KMS-11 (cell line): ENCODE measurements around the gene NRXN3.

Source experiments
- H2AFZ ChIP-seq: fragments of 200-600 bp; sonication (generic); 2 replicates; pipeline ENCODE4 v1.6.1; 2016; ENCODE audit warnings: antibody characterized with exemption, mixed run types, low read depth
- H3K27ac ChIP-seq: fragments of 200-600 bp; sonication (generic); 2 replicates; pipeline ENCODE4 v1.6.1; 2016; ENCODE audit warnings: mild to moderate bottlenecking, mixed run types
- H3K27me3 ChIP-seq: fragments of 200-600 bp; sonication (generic); 2 replicates; pipeline ENCODE4 v1.6.1; 2017; ENCODE audit warnings: mild to moderate bottlenecking, low read depth, mixed run types, moderate library complexity; ENCODE audit not compliant: insufficient read depth
- H3K36me3 ChIP-seq: fragments of 200-600 bp; sonication (generic); 2 replicates; pipeline ENCODE4 v1.6.1; 2017; ENCODE audit warnings: mild to moderate bottlenecking, mixed run types; ENCODE audit not compliant: insufficient read depth
- H3K4me1 ChIP-seq: fragments of 200-600 bp; sonication (generic); 2 replicates; pipeline ENCODE4 v1.6.1; 2016; ENCODE audit warnings: mild to moderate bottlenecking, low read depth, mixed run types; ENCODE audit not compliant: poor library complexity, severe bottlenecking
- H3K4me2 ChIP-seq: fragments of 200-600 bp; sonication (generic); 2 replicates; pipeline ENCODE4 v1.7.0; 2016; ENCODE audit warnings: mild to moderate bottlenecking, mixed run types
- H3K4me3 ChIP-seq: fragments of 200-600 bp; sonication (generic); IDR thresholded peaks from 2 replicates; pipeline ENCODE4 v1.6.1; 2017; ENCODE audit warnings: low read depth, low read length, mixed read lengths; ENCODE audit not compliant: insufficient read depth
- H3K79me2 ChIP-seq: fragments of 200-600 bp; sonication (generic); 2 replicates; pipeline ENCODE4 v1.6.1; 2016; ENCODE audit warnings: low read depth, mixed run types; ENCODE audit not compliant: insufficient read depth
- H3K9ac ChIP-seq: fragments of 200-600 bp; sonication (generic); 2 replicates; pipeline ENCODE4 v1.6.1; 2016; ENCODE audit warnings: mild to moderate bottlenecking, mixed run types
- H4K20me1 ChIP-seq: fragments of 200-600 bp; sonication (generic); 2 replicates; pipeline ENCODE4 v1.6.1; 2016; ENCODE audit warnings: mild to moderate bottlenecking, mixed run types; ENCODE audit not compliant: insufficient read depth
- TF ChIP-seq, protein P1 (sequence below): fragments of 200-600 bp; sonication (generic); conservative IDR thresholded peaks from 2 replicates; pipeline ENCODE4 v1.6.1; 2017; ENCODE audit warnings: low read depth, mild to moderate bottlenecking, antibody characterized with exemption, low read length, moderate library complexity, mixed read lengths

The NRXN3 gene

GRCh38 chr14:79193689-79194477 is 1023.7 kb downstream of the NRXN3 start:
- no peak overlapping the region for H3K4me2 ChIP-seq
- TF ChIP-seq, protein P1, sequence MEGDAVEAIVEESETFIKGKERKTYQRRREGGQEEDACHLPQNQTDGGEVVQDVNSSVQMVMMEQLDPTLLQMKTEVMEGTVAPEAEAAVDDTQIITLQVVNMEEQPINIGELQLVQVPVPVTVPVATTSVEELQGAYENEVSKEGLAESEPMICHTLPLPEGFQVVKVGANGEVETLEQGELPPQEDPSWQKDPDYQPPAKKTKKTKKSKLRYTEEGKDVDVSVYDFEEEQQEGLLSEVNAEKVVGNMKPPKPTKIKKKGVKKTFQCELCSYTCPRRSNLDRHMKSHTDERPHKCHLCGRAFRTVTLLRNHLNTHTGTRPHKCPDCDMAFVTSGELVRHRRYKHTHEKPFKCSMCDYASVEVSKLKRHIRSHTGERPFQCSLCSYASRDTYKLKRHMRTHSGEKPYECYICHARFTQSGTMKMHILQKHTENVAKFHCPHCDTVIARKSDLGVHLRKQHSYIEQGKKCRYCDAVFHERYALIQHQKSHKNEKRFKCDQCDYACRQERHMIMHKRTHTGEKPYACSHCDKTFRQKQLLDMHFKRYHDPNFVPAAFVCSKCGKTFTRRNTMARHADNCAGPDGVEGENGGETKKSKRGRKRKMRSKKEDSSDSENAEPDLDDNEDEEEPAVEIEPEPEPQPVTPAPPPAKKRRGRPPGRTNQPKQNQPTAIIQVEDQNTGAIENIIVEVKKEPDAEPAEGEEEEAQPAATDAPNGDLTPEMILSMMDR: no peak

GRCh38 chr14:79196216-79196615 is 1026.0 kb downstream of the NRXN3 start:
- Histone ChIP-seq H4K20me1 (no peaks in the 10 kb centered on the region), H3K4me1 (no peaks in the 10 kb centered on the region), H3K4me3 (no peak overlapping the region), H3K9ac (no peak overlapping the region), H3K79me2 (no peaks in the 10 kb centered on the region), H2AFZ (no peak overlapping the region), H3K27ac (no peak overlapping the region), H3K36me3 (no peaks in the 10 kb centered on the region), H3K27me3 (no peaks in the 10 kb centered on the region), H3K4me2 (no peak overlapping the region)
- TF ChIP-seq, protein P1: no peak

More at GRCh38 chr14:79193689-79194477, 1023.7 kb downstream of the NRXN3 start:
- Histone ChIP-seq H3K4me3 (no peak overlapping the region), H3K9ac (no peak overlapping the region), H3K27ac (no peak overlapping the region), H3K36me3 (no peaks in the 10 kb centered on the region), H4K20me1 (no peaks in the 10 kb centered on the region), H2AFZ (no peak overlapping the region), H3K4me1 (no peaks in the 10 kb centered on the region), H3K79me2 (no peaks in the 10 kb centered on the region), H3K27me3 (no peaks in the 10 kb centered on the region)

- Histone ChIP-seq H3K27ac (no peak overlapping the region), H3K9ac (no peak overlapping the region), H3K27me3 (no peaks in the 10 kb centered on the region), H2AFZ (no peak overlapping the region), H3K4me2 (no peak overlapping the region), H3K4me3 (no peak overlapping the region), H3K79me2 (no peaks in the 10 kb centered on the region), H3K4me1 (no peaks in the 10 kb centered on the region), H4K20me1 (no peaks in the 10 kb centered on the region), H3K36me3 (no peaks in the 10 kb centered on the region)
- TF ChIP-seq, protein P1: no peak
Observed at GRCh38 chr14:79197516-79197915, 1027.3 kb downstream of the NRXN3 start.

GRCh38 chr14:79199217-79199616 is 1029.0 kb downstream of the NRXN3 start:
- H4K20me1 ChIP-seq: no peaks in the 10 kb centered on the region
- no peak overlapping the region for H2AFZ ChIP-seq
- no peaks in the 10 kb centered on the region for H3K36me3 ChIP-seq
- no peak overlapping the region for H3K27ac ChIP-seq
- no peaks in the 10 kb centered on the region for H3K27me3 ChIP-seq
- H3K79me2 ChIP-seq: no peaks in the 10 kb centered on the region
- H3K9ac ChIP-seq: no peak overlapping the region
- TF ChIP-seq, protein P1: no peak
- H3K4me1 ChIP-seq: no peaks in the 10 kb centered on the region
- no peak overlapping the region for H3K4me2 ChIP-seq
- H3K4me3 ChIP-seq: no peak overlapping the region
